A549 (cell line): ENCODE data around the gene TFG. TPM values are rescaled to one million over a fixed set of nuclear protein-coding genes. Genes with fewer than 3 reads are reported as not detected.
A peak's percentile ranks its signal among the peaks of the same experiment; 100 is the strongest.

ENCODE experiments used
- ATAC-seq, 2 experiments: fragments of 200-7000 bp in 1 of 2; fragments of >200 bp in 1 of 2; cut with Nextera tagmentation in 1 of 2; cut with Tn5 transposase in 1 of 2; 3 replicates each; pipeline versions ENCODE4 v1.8.0 to v1.9.1; 2018 to 2020; ENCODE audit warnings: mild to moderate bottlenecking in 1 of 2, moderate library complexity in 1 of 2
- CTCF ChIA-PET: fragments of 300-600 bp; sonication (Branson Sonifier 250); formaldehyde crosslinking; extraction: SDS; loops from one replicate; lab custom pipeline; 2021; ENCODE audit warnings: antibody characterized with exemption, inconsistent platforms; lab: Yijun Ruan, JAX
- POLR2A ChIA-PET: fragments of 350-600 bp; formaldehyde crosslinking; extraction: SDS; loops from one replicate; lab custom pipeline; 2021; ENCODE audit warnings: antibody characterized with exemption, inconsistent platforms; lab: Yijun Ruan, JAX
- DNase-seq, 2 experiments: peaks; one replicate each; pipeline versions ENCODE4 v3.0.0 to v3.0.0-alpha.2; 2011 to 2016; ENCODE audit warnings: low read depth in 1 of 2, low spot score in 1 of 2
- FAIRE-seq: peaks from 2 replicates; lab custom pipeline; 2011; peaks lifted over from hg19 to GRCh38; lab: Jason Lieb, UNC
- H3K27ac ChIP-seq, 2 experiments: fragments of >200 bp; sonication (Bioruptor Twin); formaldehyde crosslinking; 3 replicates each; pipeline ENCODE4 v1.5.1; 2016 to 2017
- H3K4me1 ChIP-seq: fragments of >200 bp; sonication (Bioruptor Twin); formaldehyde crosslinking; 3 replicates; pipeline ENCODE4 v1.6.1; 2016
- H3K4me2 ChIP-seq: fragments of >200 bp; sonication (Bioruptor Twin); formaldehyde crosslinking; 3 replicates; pipeline ENCODE4 v1.6.1; 2016
- H3K4me3 ChIP-seq: fragments of >200 bp; sonication (Bioruptor Twin); formaldehyde crosslinking; 3 replicates; pipeline ENCODE4 v1.5.1; 2016
- H3K9me3 ChIP-seq: fragments of >200 bp; sonication (Bioruptor Twin); formaldehyde crosslinking; 3 replicates; pipeline ENCODE4 v1.6.1; 2016
- BCL3 ChIP-seq: fragments of >200 bp; sonication (Bioruptor Twin); formaldehyde crosslinking; IDR thresholded peaks from 3 replicates; pipeline ENCODE4 v1.6.1; 2016
- CBX8 ChIP-seq: fragments of 200-600 bp; sonication (generic); IDR thresholded peaks from 2 replicates; pipeline ENCODE4 v1.6.1; 2016
- CHD4 ChIP-seq: fragments of 200-600 bp; sonication (generic); IDR thresholded peaks from 2 replicates; pipeline ENCODE4 v1.6.1; 2016; ENCODE audit warnings: antibody characterized with exemption, mild to moderate bottlenecking, borderline replicate concordance
- E2F6 ChIP-seq: IDR thresholded peaks from 2 replicates; pipeline ENCODE4 v1.6.1; 2012; ENCODE audit warnings: low read depth, borderline replicate concordance
- EHF ChIP-seq: fragments of 250-450 bp; sonication (Bioruptor Pico); IDR thresholded peaks from 2 replicates; pipeline ENCODE4 v1.5.0; 2020; ENCODE audit warnings: mild to moderate bottlenecking
- ELK1 ChIP-seq: fragments of 150-350 bp; IDR thresholded peaks from 2 replicates; pipeline ENCODE4 v1.6.1; 2014; ENCODE audit warnings: low read depth, mild to moderate bottlenecking, low read length
- EP300 ChIP-seq, 2 experiments: fragments of >200 bp; sonication (Bioruptor Twin); formaldehyde crosslinking; IDR thresholded peaks; 2 replicates in 1 of 2; 3 replicates in 1 of 2; pipeline ENCODE4 v1.6.1; 2016 to 2017
- FOXS1 ChIP-seq: fragments of 250-450 bp; sonication (Bioruptor Pico); IDR thresholded peaks from 2 replicates; pipeline ENCODE4 v1.5.0; 2020; ENCODE audit warnings: mild to moderate bottlenecking, moderate library complexity
- GATA3 ChIP-seq: IDR thresholded peaks from 2 replicates; pipeline ENCODE4 v1.6.1; 2012; ENCODE audit warnings: borderline replicate concordance
- HDAC2 ChIP-seq: fragments of 200-600 bp; sonication (generic); IDR thresholded peaks from 2 replicates; pipeline ENCODE4 v1.6.1; 2016
- HOXB13 ChIP-seq: fragments of 250-450 bp; sonication (Bioruptor Pico); IDR thresholded peaks from 2 replicates; pipeline ENCODE4 v1.5.0; 2020; ENCODE audit warnings: low read depth, mild to moderate bottlenecking, moderate library complexity
- JUN ChIP-seq, 2 experiments: fragments of >200 bp; sonication (Bioruptor Twin); formaldehyde crosslinking; IDR thresholded peaks; 2 replicates in 1 of 2; 3 replicates in 1 of 2; pipeline ENCODE4 v1.6.1; 2016 to 2017
- KDM1A ChIP-seq: fragments of 200-600 bp; sonication (generic); IDR thresholded peaks from 2 replicates; pipeline ENCODE4 v1.6.1; 2016; ENCODE audit warnings: low read depth, mild to moderate bottlenecking
- MAZ ChIP-seq: fragments of 150-350 bp; IDR thresholded peaks from 2 replicates; pipeline ENCODE4 v1.6.1; 2014; ENCODE audit warnings: antibody characterized with exemption, low read depth, low read length, borderline replicate concordance
- MYC ChIP-seq: IDR thresholded peaks from 2 replicates; pipeline ENCODE4 v1.6.1; 2012; ENCODE audit warnings: mild to moderate bottlenecking, inconsistent platforms, low read length, improper control_type of control experiment, borderline replicate concordance
- NR3C1 ChIP-seq: fragments of >200 bp; sonication (Bioruptor Twin); formaldehyde crosslinking; IDR thresholded peaks from 3 replicates; pipeline ENCODE4 v1.6.1; 2017
- POLR2A ChIP-seq: IDR thresholded peaks from 2 replicates; pipeline ENCODE4 v1.6.1; 2012; ENCODE audit warnings: mild to moderate bottlenecking, low read length
- RAD21 ChIP-seq, 2 experiments: fragments of >200 bp in 1 of 2; sonication (Bioruptor Twin) in 1 of 2; formaldehyde crosslinking in 1 of 2; IDR thresholded peaks in 1 of 2; conservative IDR thresholded peaks in 1 of 2; 2 replicates in 1 of 2; 3 replicates in 1 of 2; pipeline ENCODE4 v1.6.1; 2012 to 2018; ENCODE audit warnings: inconsistent platforms in 1 of 2
- RARB ChIP-seq: fragments of 250-450 bp; sonication (Bioruptor Pico); IDR thresholded peaks from 2 replicates; pipeline ENCODE4 v1.8.0; 2021; ENCODE audit warnings: mild to moderate bottlenecking, moderate library complexity
- RCOR1 ChIP-seq: fragments of 150-350 bp; IDR thresholded peaks from 2 replicates; pipeline ENCODE4 v1.6.1; 2014; ENCODE audit warnings: antibody characterized with exemption, low read length, low read depth
- TFCP2L1 ChIP-seq: fragments of 250-450 bp; sonication (Bioruptor Pico); IDR thresholded peaks from 2 replicates; pipeline ENCODE4 v1.5.0; 2021; ENCODE audit warnings: mild to moderate bottlenecking
- ZFP36 ChIP-seq: fragments of 450-650 bp; IDR thresholded peaks from 2 replicates; pipeline ENCODE4 v1.6.1; 2014; ENCODE audit warnings: borderline replicate concordance; ENCODE audit not compliant: partially characterized antibody
- ZNF302 ChIP-seq: fragments of 250-450 bp; sonication (Bioruptor Pico); IDR thresholded peaks from 2 replicates; pipeline ENCODE4 v1.9.0; 2021; ENCODE audit warnings: inconsistent platforms, mild to moderate bottlenecking, moderate library complexity
- ZSCAN20 ChIP-seq: fragments of 250-450 bp; sonication (Bioruptor Pico); IDR thresholded peaks from 2 replicates; pipeline ENCODE4 v1.8.0; 2022; ENCODE audit warnings: mild to moderate bottlenecking, moderate library complexity
- WGBS: methylation state at CpG from one replicate; pipeline ENCODE4 v1.1.6; 2017; ENCODE audit errors: missing lambda C conversion rate; 5-methylcytosine and 5-hydroxymethylcytosine counted together
- polyA plus RNA-seq, 4 experiments: library from polyadenylated mRNA; depleted of rRNA in 3 of 4; stranded (reverse); fragments of >200 nt; fragmentation: RNase III in 1 of 4; extraction: RNeasy Plus Mini Kit Qiagen cat#74134 plus additional on column Dnase treatment in 1 of 4; gene quantifications; 2 replicates in 3 of 4; 3 replicates in 1 of 4; pipeline ENCODE4 v1.2.3, GENCODE V29; 2011 to 2017
- TF ChIP-seq, protein P1 (sequence below): IDR thresholded peaks from 2 replicates; pipeline ENCODE4 v1.6.1; 2012
- TF ChIP-seq, protein P2 (sequence below): fragments of >200 bp; sonication (Bioruptor Twin); formaldehyde crosslinking; IDR thresholded peaks from 3 replicates; pipeline ENCODE4 v1.5.1; 2016

TFG gene
- polyA plus RNA-seq, 2 of the 4 experiments (the other 2 are of a cell fraction) = 135 to 153 TPM

- ChIA-PET CTCF (interaction anchor here (2.6 kb wide), 1 partner anchor 420 kb away, joined by 8 read pairs; no protein-coding TSS in a partner anchor), POLR2A (no interaction called here)
- H3K4me2 ChIP-seq = no peak overlapping the region
- no peaks in the 10 kb centered on the region for H3K4me1 ChIP-seq
- FAIRE-seq = no peak
- ATAC-seq = no peak; a peak in 1 of 6 replicates
- no peak for DNase-seq
- TF ChIP-seq ZNF302 (CRISPR knock-in tag) (no peak), RCOR1 (no peak), TFCP2L1 (no peak)
- H3K27ac ChIP-seq = no peak overlapping the region
- H3K4me3 ChIP-seq = no peak overlapping the region
- H3K9me3 ChIP-seq = no peaks in the 10 kb centered on the region
Observed at GRCh38 chr3:100775669-100776068, 66.4 kb downstream of the TFG start.

DNA sequence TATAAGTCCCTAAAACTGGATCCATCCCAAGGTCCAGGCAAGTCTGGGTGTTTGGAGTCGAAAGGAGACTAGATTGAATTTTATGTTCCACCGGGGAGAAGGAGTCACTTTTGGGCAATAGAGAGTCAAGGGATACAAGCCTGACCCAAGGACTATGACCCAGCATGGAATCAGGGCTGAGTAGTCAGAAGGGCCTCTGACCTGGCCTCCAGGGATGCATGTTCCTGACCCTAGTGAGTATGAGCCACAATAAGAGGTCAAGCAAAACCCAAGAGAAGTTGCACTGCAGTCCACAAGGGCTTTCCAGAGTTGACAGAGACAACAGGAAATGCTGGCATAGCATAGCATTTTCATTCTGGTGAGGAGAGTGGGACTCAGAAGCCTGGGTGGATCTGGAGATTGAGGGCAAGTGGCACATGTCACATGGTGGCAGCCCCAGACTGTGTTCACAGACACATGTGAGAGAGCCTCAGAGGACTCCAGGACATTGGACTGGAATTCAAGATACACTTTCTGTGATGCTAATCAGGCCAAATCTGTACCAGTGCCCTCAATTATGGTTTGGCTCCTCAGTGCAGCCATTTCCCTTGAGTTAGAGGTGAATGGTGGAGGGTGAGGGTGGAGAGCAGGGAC lies 66.9 kb downstream of the TFG start:
- H3K27ac ChIP-seq = 0 out of 6 replicates have a peak overlapping the region, but pooled peaks of 1 of the 2 experiments have one; percentile 19
- POLR2A ChIA-PET = no interaction called here
- TF ChIP-seq E2F6 = no peak
- TF ChIP-seq ZSCAN20 (CRISPR knock-in tag) = no peak
- no peak for TF ChIP-seq RCOR1
- no peak for TF ChIP-seq ZFP36
- TF ChIP-seq FOXS1 = no peak
- TF ChIP-seq RARB (CRISPR knock-in tag) = no peak
- TF ChIP-seq EP300 (IDR thresholded peaks at IDR 0.05) = no peak
- TF ChIP-seq HOXB13 (CRISPR knock-in tag) = no peak
- TF ChIP-seq CBX8 = no peak
- TF ChIP-seq KDM1A = no peak
- TF ChIP-seq RAD21 (conservative IDR thresholded peaks at IDR 0.05 in 1 of 2, IDR thresholded peaks at IDR 0.05 in 1 of 2) = no peak
- no peak for TF ChIP-seq JUN (IDR thresholded peaks at IDR 0.05)
- TF ChIP-seq CHD4 = no peak
- TF ChIP-seq EHF = no peak
- TF ChIP-seq POLR2A = no peak
- TF ChIP-seq, protein P1, sequence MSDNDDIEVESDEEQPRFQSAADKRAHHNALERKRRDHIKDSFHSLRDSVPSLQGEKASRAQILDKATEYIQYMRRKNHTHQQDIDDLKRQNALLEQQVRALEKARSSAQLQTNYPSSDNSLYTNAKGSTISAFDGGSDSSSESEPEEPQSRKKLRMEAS = no peak
- TF ChIP-seq, protein P2, sequence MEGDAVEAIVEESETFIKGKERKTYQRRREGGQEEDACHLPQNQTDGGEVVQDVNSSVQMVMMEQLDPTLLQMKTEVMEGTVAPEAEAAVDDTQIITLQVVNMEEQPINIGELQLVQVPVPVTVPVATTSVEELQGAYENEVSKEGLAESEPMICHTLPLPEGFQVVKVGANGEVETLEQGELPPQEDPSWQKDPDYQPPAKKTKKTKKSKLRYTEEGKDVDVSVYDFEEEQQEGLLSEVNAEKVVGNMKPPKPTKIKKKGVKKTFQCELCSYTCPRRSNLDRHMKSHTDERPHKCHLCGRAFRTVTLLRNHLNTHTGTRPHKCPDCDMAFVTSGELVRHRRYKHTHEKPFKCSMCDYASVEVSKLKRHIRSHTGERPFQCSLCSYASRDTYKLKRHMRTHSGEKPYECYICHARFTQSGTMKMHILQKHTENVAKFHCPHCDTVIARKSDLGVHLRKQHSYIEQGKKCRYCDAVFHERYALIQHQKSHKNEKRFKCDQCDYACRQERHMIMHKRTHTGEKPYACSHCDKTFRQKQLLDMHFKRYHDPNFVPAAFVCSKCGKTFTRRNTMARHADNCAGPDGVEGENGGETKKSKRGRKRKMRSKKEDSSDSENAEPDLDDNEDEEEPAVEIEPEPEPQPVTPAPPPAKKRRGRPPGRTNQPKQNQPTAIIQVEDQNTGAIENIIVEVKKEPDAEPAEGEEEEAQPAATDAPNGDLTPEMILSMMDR = no peak
- TF ChIP-seq NR3C1 = no peak
- TF ChIP-seq ELK1 = no peak
- TF ChIP-seq, all 56 proteins: peak for 0
- H3K4me1 ChIP-seq = no peaks in the 10 kb centered on the region
- FAIRE-seq (no peak), ATAC-seq (no peak), DNase-seq (no peak)
- H3K9me3 ChIP-seq = no peaks in the 10 kb centered on the region
- H3K4me3 ChIP-seq = no peak overlapping the region
- no peak overlapping the region for H3K4me2 ChIP-seq
- 86% methylated on average over 2 of the region's 2 CpGs for WGBS
- CTCF ChIA-PET = interaction anchor here (1.3 to 2.6 kb wide), 2 partner anchors 10 to 420 kb away, joined by 3 to 8 read pairs; no protein-coding TSS in a partner anchor

- POLR2A ChIA-PET = no interaction called here
- H3K9me3 ChIP-seq = no peaks in the 10 kb centered on the region
- 0 out of 6 replicates have a peak overlapping the region, but pooled peaks of 1 of the 2 experiments have one; percentile 19 for H3K27ac ChIP-seq
- no peaks in the 10 kb centered on the region for H3K4me1 ChIP-seq
- 35% methylated on average over 2 of the region's 2 CpGs for WGBS
- FAIRE-seq (no peak), DNase-seq (no peak), ATAC-seq (peak in 1 of 2 experiments; percentile 56; a peak in 3 of 6 replicates)
- CTCF ChIA-PET = interaction anchor here (1.3 to 2.6 kb wide), 3 partner anchors 9 to 419 kb away, joined by 3 to 8 read pairs (median 5); no protein-coding TSS in a partner anchor
- H3K4me3 ChIP-seq = no peak overlapping the region
- no peak overlapping the region for H3K4me2 ChIP-seq
- TF ChIP-seq MYC (no peak), MAZ (no peak), BCL3 (no peak), GATA3 (no peak), ZNF302 (CRISPR knock-in tag) (no peak), HDAC2 (no peak), ELK1 (no peak)
- TF ChIP-seq, protein P2 = no peak
Observed at GRCh38 chr3:100776746-100777145, 67.5 kb downstream of the TFG start.
